GM12892 (cell line): ENCODE measurements around the gene TRAFD1.

ENCODE experiments used
- POLR2A ChIP-seq: IDR thresholded peaks from 2 replicates; pipeline ENCODE4 v1.6.1; 2011; ENCODE audit warnings: low read depth, low read length, control low read depth
- POLR2AphosphoS5 ChIP-seq: IDR thresholded peaks from 2 replicates; pipeline ENCODE4 v1.6.1; 2011; ENCODE audit warnings: low read depth, low read length, control low read depth
- TAF1 ChIP-seq: IDR thresholded peaks from 2 replicates; pipeline ENCODE4 v1.6.1; 2011; ENCODE audit warnings: low read depth, mild to moderate bottlenecking, control low read depth, low read length, borderline replicate concordance

DNA sequence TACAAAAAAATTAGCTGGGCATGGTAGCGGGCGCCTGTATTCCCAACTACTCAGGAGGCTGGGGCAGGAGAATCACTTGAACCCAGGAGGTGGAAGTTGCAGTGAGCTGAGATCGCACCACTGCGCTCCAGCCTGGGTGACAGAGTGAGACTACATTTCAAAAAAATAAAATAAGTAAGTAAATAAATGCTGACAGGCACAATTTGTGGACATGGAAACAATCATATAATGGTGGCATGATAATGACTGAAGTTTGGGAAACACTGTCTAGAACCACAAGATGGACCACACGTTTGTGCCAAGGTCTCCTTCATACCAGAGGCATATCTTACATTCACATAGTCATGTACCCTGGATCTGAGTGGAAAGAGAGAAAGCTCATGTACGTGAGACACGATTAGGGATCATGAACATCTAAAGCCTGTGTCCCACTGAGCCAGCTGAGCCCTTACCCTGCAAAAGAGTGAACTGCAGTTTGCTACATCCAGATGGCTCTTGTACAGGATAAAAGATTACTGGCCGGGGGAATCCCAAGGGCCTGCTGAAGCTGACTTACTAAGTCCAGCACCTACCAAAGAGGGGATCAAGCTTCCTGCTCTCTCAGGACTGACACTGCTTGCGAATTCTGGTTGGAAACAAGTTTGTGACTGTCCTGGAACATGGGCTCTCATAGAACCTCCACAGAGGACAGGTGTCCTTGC, 62.9 kb downstream of the TRAFD1 start:
- TF ChIP-seq POLR2A (no peak), TAF1 (no peak), POLR2AphosphoS5 (no peak)
